Measurements from ENCODE around the gene RNGTT.

Gene RNGTT

DNA sequence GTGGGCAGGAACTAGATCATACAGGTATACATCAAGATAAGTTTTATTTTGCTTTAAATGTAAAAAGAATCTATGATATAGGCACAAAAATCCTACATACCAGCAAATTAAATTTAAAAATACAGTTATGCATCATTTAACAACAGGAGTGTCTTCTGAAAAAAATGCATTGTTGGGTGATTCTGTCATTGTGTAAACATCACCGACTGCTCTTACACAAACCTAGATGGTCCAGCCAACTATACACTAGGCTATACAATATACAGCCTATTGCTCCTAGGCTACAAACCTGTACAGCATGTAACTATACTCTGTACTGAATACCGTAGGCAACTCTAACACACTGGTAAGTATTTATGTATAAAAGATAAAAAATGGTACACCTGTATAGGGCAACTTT lies 139.4 kb downstream of the RNGTT start:
- TF ChIP-seq NFIC (IDR thresholded peaks at IDR 0.05) (no peak), CREB1 (IDR thresholded peaks at IDR 0.05; ENCODE audit: low read depth) (no peak), ZBTB7A (IDR thresholded peaks at IDR 0.05; ENCODE audit: low read depth) (no peak), TEAD4 (IDR thresholded peaks at IDR 0.05) (peak; percentile 78), TCF12 (IDR thresholded peaks at IDR 0.05; ENCODE audit: low read depth) (no peak), YY1 (IDR thresholded peaks at IDR 0.05; ENCODE audit: low read depth) (no peak), EGR1 (IDR thresholded peaks at IDR 0.05) (no peak), CEBPB (IDR thresholded peaks at IDR 0.05) (peak; percentile 47)
- TF ChIP-seq, protein P1, sequence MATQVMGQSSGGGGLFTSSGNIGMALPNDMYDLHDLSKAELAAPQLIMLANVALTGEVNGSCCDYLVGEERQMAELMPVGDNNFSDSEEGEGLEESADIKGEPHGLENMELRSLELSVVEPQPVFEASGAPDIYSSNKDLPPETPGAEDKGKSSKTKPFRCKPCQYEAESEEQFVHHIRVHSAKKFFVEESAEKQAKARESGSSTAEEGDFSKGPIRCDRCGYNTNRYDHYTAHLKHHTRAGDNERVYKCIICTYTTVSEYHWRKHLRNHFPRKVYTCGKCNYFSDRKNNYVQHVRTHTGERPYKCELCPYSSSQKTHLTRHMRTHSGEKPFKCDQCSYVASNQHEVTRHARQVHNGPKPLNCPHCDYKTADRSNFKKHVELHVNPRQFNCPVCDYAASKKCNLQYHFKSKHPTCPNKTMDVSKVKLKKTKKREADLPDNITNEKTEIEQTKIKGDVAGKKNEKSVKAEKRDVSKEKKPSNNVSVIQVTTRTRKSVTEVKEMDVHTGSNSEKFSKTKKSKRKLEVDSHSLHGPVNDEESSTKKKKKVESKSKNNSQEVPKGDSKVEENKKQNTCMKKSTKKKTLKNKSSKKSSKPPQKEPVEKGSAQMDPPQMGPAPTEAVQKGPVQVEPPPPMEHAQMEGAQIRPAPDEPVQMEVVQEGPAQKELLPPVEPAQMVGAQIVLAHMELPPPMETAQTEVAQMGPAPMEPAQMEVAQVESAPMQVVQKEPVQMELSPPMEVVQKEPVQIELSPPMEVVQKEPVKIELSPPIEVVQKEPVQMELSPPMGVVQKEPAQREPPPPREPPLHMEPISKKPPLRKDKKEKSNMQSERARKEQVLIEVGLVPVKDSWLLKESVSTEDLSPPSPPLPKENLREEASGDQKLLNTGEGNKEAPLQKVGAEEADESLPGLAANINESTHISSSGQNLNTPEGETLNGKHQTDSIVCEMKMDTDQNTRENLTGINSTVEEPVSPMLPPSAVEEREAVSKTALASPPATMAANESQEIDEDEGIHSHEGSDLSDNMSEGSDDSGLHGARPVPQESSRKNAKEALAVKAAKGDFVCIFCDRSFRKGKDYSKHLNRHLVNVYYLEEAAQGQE (IDR thresholded peaks at IDR 0.05; ENCODE audit: low read depth): no peak
- TF ChIP-seq, protein P2, sequence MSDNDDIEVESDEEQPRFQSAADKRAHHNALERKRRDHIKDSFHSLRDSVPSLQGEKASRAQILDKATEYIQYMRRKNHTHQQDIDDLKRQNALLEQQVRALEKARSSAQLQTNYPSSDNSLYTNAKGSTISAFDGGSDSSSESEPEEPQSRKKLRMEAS (IDR thresholded peaks at IDR 0.05): no peak

DNA sequence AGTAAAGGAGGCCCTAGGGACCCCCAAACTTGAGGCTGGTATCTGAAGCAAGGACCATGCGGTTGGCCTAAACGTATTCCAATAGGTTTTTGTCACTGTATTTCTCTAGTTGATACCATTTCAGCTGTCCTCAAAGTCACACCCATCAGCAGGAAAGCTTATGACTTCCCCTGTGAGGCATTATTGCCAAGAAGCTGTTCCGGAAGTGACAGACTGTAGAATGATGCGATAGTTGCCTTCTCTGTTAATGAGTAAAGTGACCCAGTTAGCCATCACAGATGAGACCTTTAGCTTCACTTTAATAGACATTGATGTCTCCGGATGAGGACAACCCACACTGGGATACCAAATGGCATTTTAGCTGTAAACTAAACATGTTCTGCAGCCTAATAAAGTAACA lies 147.9 kb downstream of the RNGTT start:
- TF ChIP-seq CREB1 (IDR thresholded peaks at IDR 0.05; ENCODE audit: low read depth) (no peak), NFIC (IDR thresholded peaks at IDR 0.05) (no peak), TCF12 (IDR thresholded peaks at IDR 0.05; ENCODE audit: low read depth) (no peak), TEAD4 (IDR thresholded peaks at IDR 0.05) (no peak), TAF1 (IDR thresholded peaks at IDR 0.05; ENCODE audit: low read depth) (no peak), YY1 (IDR thresholded peaks at IDR 0.05; ENCODE audit: low read depth) (no peak)

- TF ChIP-seq NFIC (IDR thresholded peaks at IDR 0.05): no peak
- TF ChIP-seq RAD21 (IDR thresholded peaks at IDR 0.05; ENCODE audit: low read depth): no peak
- TF ChIP-seq, protein P3, sequence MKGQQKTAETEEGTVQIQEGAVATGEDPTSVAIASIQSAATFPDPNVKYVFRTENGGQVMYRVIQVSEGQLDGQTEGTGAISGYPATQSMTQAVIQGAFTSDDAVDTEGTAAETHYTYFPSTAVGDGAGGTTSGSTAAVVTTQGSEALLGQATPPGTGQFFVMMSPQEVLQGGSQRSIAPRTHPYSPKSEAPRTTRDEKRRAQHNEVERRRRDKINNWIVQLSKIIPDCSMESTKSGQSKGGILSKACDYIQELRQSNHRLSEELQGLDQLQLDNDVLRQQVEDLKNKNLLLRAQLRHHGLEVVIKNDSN (IDR thresholded peaks at IDR 0.05): no peak
- TF ChIP-seq TAF1 (IDR thresholded peaks at IDR 0.05; ENCODE audit: low read depth): no peak
- TF ChIP-seq TCF12 (IDR thresholded peaks at IDR 0.05; ENCODE audit: low read depth): no peak
Measured at GRCh38 chr6:88814909-88815308, 148.5 kb downstream of the RNGTT start.

DNA sequence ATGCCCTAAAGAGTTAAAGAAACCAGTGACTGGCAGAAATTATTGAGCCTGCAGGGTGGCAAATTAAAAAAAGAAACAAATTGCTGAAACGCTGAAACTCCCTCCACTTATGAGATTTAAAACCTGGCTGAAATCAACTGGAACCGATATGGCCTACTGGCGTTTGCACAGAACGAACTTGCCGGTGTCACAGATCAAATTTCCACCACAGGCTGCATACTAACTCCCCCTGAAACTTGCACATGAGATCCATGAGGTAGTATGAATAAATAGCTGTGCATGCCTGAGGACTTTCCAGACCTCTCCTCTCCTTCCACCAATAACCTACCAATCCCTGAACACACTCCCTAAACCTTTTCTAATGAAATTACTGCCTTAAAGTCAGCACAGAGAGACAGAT lies 150.4 kb downstream of the RNGTT start:
- no peak for TF ChIP-seq CREB1 (IDR thresholded peaks at IDR 0.05; ENCODE audit: low read depth)
- no peak for TF ChIP-seq YY1 (IDR thresholded peaks at IDR 0.05; ENCODE audit: low read depth)
- no peak for TF ChIP-seq CEBPB (IDR thresholded peaks at IDR 0.05)
- TF ChIP-seq, protein P2 (IDR thresholded peaks at IDR 0.05): no peak
- TF ChIP-seq EGR1 (IDR thresholded peaks at IDR 0.05): no peak
- no peak for TF ChIP-seq TCF12 (IDR thresholded peaks at IDR 0.05; ENCODE audit: low read depth)
- no peak for TF ChIP-seq FOXM1 (IDR thresholded peaks at IDR 0.05; ENCODE audit: borderline replicate concordance, low read depth)
- TF ChIP-seq TAF1 (IDR thresholded peaks at IDR 0.05; ENCODE audit: low read depth): no peak
- no peak for TF ChIP-seq EP300 (IDR thresholded peaks at IDR 0.05; ENCODE audit: borderline replicate concordance)
- no peak for TF ChIP-seq TEAD4 (IDR thresholded peaks at IDR 0.05)
- TF ChIP-seq, protein P1 (IDR thresholded peaks at IDR 0.05; ENCODE audit: low read depth): no peak
- no peak for TF ChIP-seq ZBTB7A (IDR thresholded peaks at IDR 0.05; ENCODE audit: low read depth)
- TF ChIP-seq, protein P3 (IDR thresholded peaks at IDR 0.05): no peak
- no peak for TF ChIP-seq RAD21 (IDR thresholded peaks at IDR 0.05; ENCODE audit: low read depth)
- TF ChIP-seq NFIC (IDR thresholded peaks at IDR 0.05): no peak

- TF ChIP-seq TEAD4 (IDR thresholded peaks at IDR 0.05) (no peak), FOXM1 (IDR thresholded peaks at IDR 0.05; ENCODE audit: borderline replicate concordance, low read depth) (no peak), ZBTB7A (IDR thresholded peaks at IDR 0.05; ENCODE audit: low read depth) (no peak), TAF1 (IDR thresholded peaks at IDR 0.05; ENCODE audit: low read depth) (no peak), CREB1 (IDR thresholded peaks at IDR 0.05; ENCODE audit: low read depth) (no peak), EP300 (IDR thresholded peaks at IDR 0.05; ENCODE audit: borderline replicate concordance) (no peak), RAD21 (IDR thresholded peaks at IDR 0.05; ENCODE audit: low read depth) (no peak), TCF12 (IDR thresholded peaks at IDR 0.05; ENCODE audit: low read depth) (no peak), EGR1 (IDR thresholded peaks at IDR 0.05) (no peak), CEBPB (IDR thresholded peaks at IDR 0.05) (no peak), YY1 (IDR thresholded peaks at IDR 0.05; ENCODE audit: low read depth) (no peak), NFIC (IDR thresholded peaks at IDR 0.05) (no peak)
- TF ChIP-seq, protein P1 (IDR thresholded peaks at IDR 0.05; ENCODE audit: low read depth): no peak
- TF ChIP-seq, protein P2 (IDR thresholded peaks at IDR 0.05): no peak
- TF ChIP-seq, protein P3 (IDR thresholded peaks at IDR 0.05): no peak
Measured at GRCh38 chr6:88810701-88811100, 152.7 kb downstream of the RNGTT start.

Measured in Ishikawa (cell line).